GM21717 (cell line): ENCODE measurements around the gene RNASE4.

ENCODE experiments used
- ATAC-seq: cut with Tn5 transposase; IDR thresholded peaks from one replicate; pipeline ENCODE4 v1.9.1; 2021; ENCODE audit warnings: mild to moderate bottlenecking, moderate library complexity; ENCODE audit not compliant: unreplicated experiment

RNASE4 gene

GRCh38 chr14:20671597-20672283 lies 12.6 kb upstream of the RNASE4 start:
- no peak for ATAC-seq

- ATAC-seq, result no peak
Observed at GRCh38 chr14:20675669-20676068, 8.7 kb upstream of the RNASE4 start.

GRCh38 chr14:20676072-20676471 lies 8.3 kb upstream of the RNASE4 start:
- no peak for ATAC-seq

GRCh38 chr14:20679907-20680306 lies 4.5 kb upstream of the RNASE4 start:
- no peak for ATAC-seq

GRCh38 chr14:20680363-20680762 lies 4.0 kb upstream of the RNASE4 start:
- ATAC-seq, result no peak

GRCh38 chr14:20680843-20681347 lies 3.5 kb upstream of the RNASE4 start:
- ATAC-seq, result no peak

GRCh38 chr14:20681348-20682126 lies 2.8 kb upstream of the RNASE4 start:
- no peak for ATAC-seq

GRCh38 chr14:20682127-20682434 lies 2.3 kb upstream of the RNASE4 start:
- no peak for ATAC-seq

GRCh38 chr14:20682435-20683124 lies 1.8 kb upstream of the RNASE4 start:
- ATAC-seq, result peak; percentile 49

GRCh38 chr14:20683125-20683890 lies 1.1 kb upstream of the RNASE4 start:
- ATAC-seq, result peak; percentile 19

GRCh38 chr14:20684662-20685456 lies 499 bp downstream of the RNASE4 start:
- no peak for ATAC-seq

- no peak for ATAC-seq
Observed at GRCh38 chr14:20686386-20687143, 2.2 kb downstream of the RNASE4 start.

GRCh38 chr14:20687362-20688166 lies 3.2 kb downstream of the RNASE4 start:
- no peak for ATAC-seq

GRCh38 chr14:20688167-20688839 lies 3.9 kb downstream of the RNASE4 start, which contains the start of gene ANG:
Gene ANG (plus strand): TSS chr14:20688764. CDS start chr14:20693565, 4,801 bp downstream.
- ATAC-seq, result no peak

GRCh38 chr14:20690848-20691640 lies 6.7 kb downstream of the RNASE4 start:
- no peak for ATAC-seq

- no peak for ATAC-seq
Observed at GRCh38 chr14:20692116-20692751, 7.9 kb downstream of the RNASE4 start.

- ATAC-seq, result no peak
Observed at GRCh38 chr14:20696764-20697163, 12.4 kb downstream of the RNASE4 start.
